ENCODE data around the gene TPBGL.

- TF ChIP-seq EP300 (IDR thresholded peaks at IDR 0.05), result no peak
- TF ChIP-seq CTCF (IDR thresholded peaks at IDR 0.05), result no peak
Measured at GRCh38 chr11:75283391-75283931, 42.9 kb downstream of the TPBGL start.

All from ovary (tissue), 3 donors.